ENCODE data around the gene TRPM2. TPM values are rescaled to one million over a fixed set of nuclear protein-coding genes. Genes with fewer than 3 reads are reported as not detected.

The TRPM2 gene
- total and polyA plus RNA-seq, 10 of the 15 experiments (the other 5 are each of a cell fraction or from before 2014, with no cell fraction given): 0.03 to 9.1 (median 2.6) TPM

DNA sequence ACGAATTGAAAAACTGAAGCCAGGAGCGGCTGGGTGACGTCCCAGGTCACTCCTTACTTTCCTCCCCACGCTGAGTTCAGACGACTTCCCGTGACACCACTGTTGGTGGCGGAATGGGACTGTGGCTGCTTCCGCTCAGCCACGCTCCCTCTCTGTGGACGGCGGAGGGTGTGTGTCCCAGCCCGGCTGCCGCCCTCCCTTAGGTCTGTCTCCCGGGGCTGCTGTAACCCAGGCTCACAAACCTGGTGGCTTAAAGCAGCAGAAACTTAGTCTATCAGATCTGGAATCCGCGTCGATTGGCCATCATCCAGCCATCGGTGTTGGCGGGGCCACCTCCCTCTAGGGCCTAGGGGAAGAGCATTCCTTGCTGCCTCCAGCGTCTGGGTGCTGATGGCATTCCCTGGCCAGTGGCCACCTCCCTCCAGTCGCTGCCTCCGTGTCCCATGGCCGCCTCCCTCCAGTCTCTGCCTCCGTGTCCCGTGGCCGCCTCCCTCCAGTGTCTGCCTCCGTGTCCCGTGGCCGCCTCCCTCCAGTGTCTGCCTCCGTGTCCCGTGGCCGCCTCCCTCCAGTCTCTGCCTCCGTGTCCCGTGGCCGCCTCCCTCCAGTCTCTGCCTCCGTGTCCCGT lies 17.5 kb downstream of the TRPM2 start (continued):
- TF ChIP-seq, protein P1, sequence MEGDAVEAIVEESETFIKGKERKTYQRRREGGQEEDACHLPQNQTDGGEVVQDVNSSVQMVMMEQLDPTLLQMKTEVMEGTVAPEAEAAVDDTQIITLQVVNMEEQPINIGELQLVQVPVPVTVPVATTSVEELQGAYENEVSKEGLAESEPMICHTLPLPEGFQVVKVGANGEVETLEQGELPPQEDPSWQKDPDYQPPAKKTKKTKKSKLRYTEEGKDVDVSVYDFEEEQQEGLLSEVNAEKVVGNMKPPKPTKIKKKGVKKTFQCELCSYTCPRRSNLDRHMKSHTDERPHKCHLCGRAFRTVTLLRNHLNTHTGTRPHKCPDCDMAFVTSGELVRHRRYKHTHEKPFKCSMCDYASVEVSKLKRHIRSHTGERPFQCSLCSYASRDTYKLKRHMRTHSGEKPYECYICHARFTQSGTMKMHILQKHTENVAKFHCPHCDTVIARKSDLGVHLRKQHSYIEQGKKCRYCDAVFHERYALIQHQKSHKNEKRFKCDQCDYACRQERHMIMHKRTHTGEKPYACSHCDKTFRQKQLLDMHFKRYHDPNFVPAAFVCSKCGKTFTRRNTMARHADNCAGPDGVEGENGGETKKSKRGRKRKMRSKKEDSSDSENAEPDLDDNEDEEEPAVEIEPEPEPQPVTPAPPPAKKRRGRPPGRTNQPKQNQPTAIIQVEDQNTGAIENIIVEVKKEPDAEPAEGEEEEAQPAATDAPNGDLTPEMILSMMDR (IDR thresholded peaks at IDR 0.05 in 2 of 3, conservative IDR thresholded peaks at IDR 0.05 in 1 of 3; ENCODE audit: control insufficient read depth in 2 of 3, extremely low read depth in 1 of 3, insufficient read depth in 1 of 3, low read depth in 3 of 3, low read length in 3 of 3): no peak
- TF ChIP-seq HCFC1 (IDR thresholded peaks at IDR 0.05; ENCODE audit: low read length): no peak

DNA sequence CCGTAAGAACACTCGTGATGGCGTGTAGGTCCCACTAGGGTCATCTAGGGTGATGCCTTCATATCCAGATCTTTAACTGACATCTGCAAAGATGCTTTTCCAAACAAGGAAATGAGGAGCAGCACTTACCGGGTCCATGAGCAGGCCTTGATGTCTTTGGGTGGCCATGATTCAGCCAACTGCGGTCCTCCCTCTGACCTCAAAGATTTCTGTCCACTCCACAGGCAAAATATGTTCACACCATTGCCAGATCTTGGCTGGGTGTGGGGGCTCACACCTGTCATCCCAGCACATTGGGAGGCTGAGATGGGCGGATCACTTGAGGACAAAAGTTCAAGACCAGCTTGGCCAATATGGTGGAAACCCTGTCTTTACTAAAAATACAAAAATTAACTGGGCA lies 18.2 kb downstream of the TRPM2 start:
- no peak for FAIRE-seq
- RAD21 ChIA-PET (ENCODE audit: unreplicated experiment): no interaction called here

More for the DNA sequence above, 18.2 kb downstream of the TRPM2 start:
- Histone ChIP-seq H3K4me1 (ENCODE audit: control insufficient read depth, insufficient read depth, low read length) (peaks cover 3% of the 10 kb centered on the region; the same call in 1 of the 2 replicates), H3K9ac (ENCODE audit: control insufficient read depth, insufficient read depth, low read length) (no peak overlapping the region), H2AFZ (ENCODE audit: control insufficient read depth, low read depth, low read length) (no peak overlapping the region), H3K4me3 (no peak overlapping the region), H3K27me3 (replicated peaks in 1 of 2; ENCODE audit: control insufficient read depth in 2 of 2, insufficient read depth in 2 of 2, low read length in 1 of 2) (no peaks in the 10 kb centered on the region), H3K27ac (ENCODE audit: control insufficient read depth, insufficient read depth) (no peak overlapping the region), H3K9me3 (replicated peaks; ENCODE audit: control insufficient read depth, insufficient read depth, low read length) (no peaks in the 10 kb centered on the region; the same call in 2 of the 3 replicates), H4K20me1 (ENCODE audit: control insufficient read depth, insufficient read depth) (no peaks in the 10 kb centered on the region), H3K4me2 (ENCODE audit: control insufficient read depth, insufficient read depth) (no peak overlapping the region), H3K36me3 (ENCODE audit: control insufficient read depth in 2 of 2, insufficient read depth in 2 of 2, low read length in 1 of 2) (no peaks in the 10 kb centered on the region; a peak in 1 of 4 replicates), H3K79me2 (ENCODE audit: control insufficient read depth, insufficient read depth, low read length) (no peaks in the 10 kb centered on the region)
- CTCF ChIA-PET: no interaction called here
- WGBS (ENCODE audit: insufficient coverage, insufficient replicate concordance, low lambda C conversion rate, missing lambda C conversion rate): 78% methylated on average over 6 of the region's 6 CpGs
- no TSS peak for BruUV-seq (replicated peaks)
- in situ Hi-C loops (cut with MboI): loop anchor here (5.0 kb wide), 1 partner anchor 51 kb away; no protein-coding TSS in a partner anchor
- DNase-seq (ENCODE audit: low read depth, low spot score) (no peak), ATAC-seq (no peak)
- intact Hi-C loops (cut with micrococcal nuclease; ENCODE audit: unreplicated experiment): no loop called here
- POLR2A ChIA-PET: no interaction called here
- SMC1A ChIA-PET (ENCODE audit: uncharacterized antibody, unreplicated experiment): no interaction called here
- TF ChIP-seq NFYA (IDR thresholded peaks at IDR 0.05; ENCODE audit: borderline replicate concordance, low read depth, low read length) (no peak), BRCA1 (IDR thresholded peaks at IDR 0.05; ENCODE audit: low read depth, low read length) (no peak), FOS (IDR thresholded peaks at IDR 0.05; ENCODE audit: borderline replicate concordance, extremely low read depth, insufficient read length) (no peak), EZH2 (IDR thresholded peaks at IDR 0.05; ENCODE audit: borderline replicate concordance, control insufficient read depth, low read depth, low read length) (no peak), HDGF (IDR thresholded peaks at IDR 0.05) (no peak)
- TF ChIP-seq, protein P2, sequence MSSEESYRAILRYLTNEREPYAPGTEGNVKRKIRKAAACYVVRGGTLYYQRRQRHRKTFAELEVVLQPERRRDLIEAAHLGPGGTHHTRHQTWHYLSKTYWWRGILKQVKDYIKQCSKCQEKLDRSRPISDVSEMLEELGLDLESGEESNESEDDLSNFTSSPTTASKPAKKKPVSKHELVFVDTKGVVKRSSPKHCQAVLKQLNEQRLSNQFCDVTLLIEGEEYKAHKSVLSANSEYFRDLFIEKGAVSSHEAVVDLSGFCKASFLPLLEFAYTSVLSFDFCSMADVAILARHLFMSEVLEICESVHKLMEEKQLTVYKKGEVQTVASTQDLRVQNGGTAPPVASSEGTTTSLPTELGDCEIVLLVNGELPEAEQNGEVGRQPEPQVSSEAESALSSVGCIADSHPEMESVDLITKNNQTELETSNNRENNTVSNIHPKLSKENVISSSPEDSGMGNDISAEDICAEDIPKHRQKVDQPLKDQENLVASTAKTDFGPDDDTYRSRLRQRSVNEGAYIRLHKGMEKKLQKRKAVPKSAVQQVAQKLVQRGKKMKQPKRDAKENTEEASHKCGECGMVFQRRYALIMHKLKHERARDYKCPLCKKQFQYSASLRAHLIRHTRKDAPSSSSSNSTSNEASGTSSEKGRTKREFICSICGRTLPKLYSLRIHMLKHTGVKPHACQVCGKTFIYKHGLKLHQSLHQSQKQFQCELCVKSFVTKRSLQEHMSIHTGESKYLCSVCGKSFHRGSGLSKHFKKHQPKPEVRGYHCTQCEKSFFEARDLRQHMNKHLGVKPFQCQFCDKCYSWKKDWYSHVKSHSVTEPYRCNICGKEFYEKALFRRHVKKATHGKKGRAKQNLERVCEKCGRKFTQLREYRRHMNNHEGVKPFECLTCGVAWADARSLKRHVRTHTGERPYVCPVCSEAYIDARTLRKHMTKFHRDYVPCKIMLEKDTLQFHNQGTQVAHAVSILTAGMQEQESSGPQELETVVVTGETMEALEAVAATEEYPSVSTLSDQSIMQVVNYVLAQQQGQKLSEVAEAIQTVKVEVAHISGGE (CRISPR knock-in tag; IDR thresholded peaks at IDR 0.05): no peak
